Measurements from ENCODE around the gene LIN7B. TPM values are rescaled to one million over a fixed set of nuclear protein-coding genes. Genes with fewer than 3 reads are reported as not detected.
A peak's percentile ranks its signal among the peaks of the same experiment; 100 is the strongest.

Gene LIN7B
- total and polyA plus RNA-seq, 9 of the 15 experiments (the other 6 are each of a cell fraction or from before 2014, with no cell fraction given), result 0.89 to 15.7 (median 4.0) TPM

DNA sequence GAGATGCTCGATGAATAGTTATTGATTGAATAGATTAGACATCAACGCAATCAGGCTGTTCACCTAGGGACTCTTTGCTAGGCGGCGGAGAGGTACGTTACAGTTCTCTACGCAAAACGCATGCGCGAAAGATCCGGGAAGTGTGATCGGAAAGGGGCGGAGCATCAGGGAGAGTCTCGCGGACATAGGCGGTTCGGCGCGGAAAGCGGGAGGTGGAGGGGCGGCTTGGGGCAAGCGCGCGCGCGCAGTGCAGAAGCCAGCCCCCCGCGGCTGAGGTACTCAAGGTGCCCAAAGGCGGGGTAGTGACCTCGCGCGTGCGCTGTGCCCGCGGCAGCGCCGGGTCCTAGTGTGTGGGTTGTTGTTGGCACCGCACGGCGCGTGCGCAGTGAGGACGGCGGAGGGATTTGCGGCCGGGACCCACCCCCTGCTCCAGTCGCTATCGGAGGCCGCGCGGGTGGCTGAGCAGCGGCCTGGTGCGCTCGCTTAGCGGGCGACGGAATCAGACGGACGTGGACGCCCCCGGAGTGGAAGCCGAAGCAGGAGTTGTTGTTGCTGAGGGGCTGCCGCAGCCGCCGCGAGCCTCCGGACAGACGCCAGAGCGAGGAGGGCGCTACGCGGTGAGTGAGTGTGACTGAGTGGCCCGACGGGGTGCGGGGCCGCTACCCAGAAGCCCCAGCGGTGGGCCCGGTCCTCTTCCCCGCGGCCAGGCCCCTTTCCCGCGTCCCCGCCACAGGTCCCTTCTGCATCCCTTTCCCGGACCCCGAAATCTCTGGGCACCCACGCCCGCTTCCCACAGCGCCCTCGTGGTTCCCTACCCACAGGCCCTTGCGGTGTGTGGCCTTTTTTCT is 28.9 kb upstream of the LIN7B start, which contains the start of gene SNRNP70 (continued):
- TF ChIP-seq ZBTB40 (IDR thresholded peaks at IDR 0.05) (peak; percentile 19; the same call in 1 of the 2 replicates), ZBTB40 (CRISPR knock-in tag; IDR thresholded peaks at IDR 0.05) (no peak), ZFP30 (CRISPR knock-in tag; IDR thresholded peaks at IDR 0.05; ENCODE audit: borderline replicate concordance) (no peak), KLF10 (CRISPR knock-in tag; IDR thresholded peaks at IDR 0.05) (no peak), KDM4B (IDR thresholded peaks at IDR 0.05; ENCODE audit: borderline replicate concordance in 2 of 2, low read depth in 1 of 2) (peak in 1 of 2 experiments; percentile 78; a peak in 1 of 4 replicates), POLR2AphosphoS2 (IDR thresholded peaks at IDR 0.05; ENCODE audit: low read length) (peak; percentile 67; the same call in 1 of the 2 replicates), PKNOX1 (IDR thresholded peaks at IDR 0.05) (no peak), NFYB (IDR thresholded peaks at IDR 0.05; ENCODE audit: extremely low read depth, insufficient read length) (no peak), TOE1 (IDR thresholded peaks at IDR 0.05; ENCODE audit: borderline replicate concordance) (peak; percentile 19; the same call in 1 of the 2 replicates), TOE1 (CRISPR knock-in tag; IDR thresholded peaks at IDR 0.05; ENCODE audit: borderline replicate concordance, low read depth) (peak; percentile 79; the same call in 1 of the 2 replicates), IRF2 (CRISPR knock-in tag; IDR thresholded peaks at IDR 0.05) (no peak), NONO (IDR thresholded peaks at IDR 0.05; ENCODE audit: low read depth in 2 of 2, low read length in 1 of 2) (peak; percentile 25 to 77; a peak in 2 of 4 replicates), HDGF (IDR thresholded peaks at IDR 0.05) (no peak), HNRNPUL1 (IDR thresholded peaks at IDR 0.05; ENCODE audit: low read length) (no peak), SMARCA4 (IDR thresholded peaks at IDR 0.05) (no peak; the same call in 1 of the 2 replicates), KAT2B (IDR thresholded peaks at IDR 0.05; ENCODE audit: low read depth, low read length) (no peak)
- TF ChIP-seq, protein P1, sequence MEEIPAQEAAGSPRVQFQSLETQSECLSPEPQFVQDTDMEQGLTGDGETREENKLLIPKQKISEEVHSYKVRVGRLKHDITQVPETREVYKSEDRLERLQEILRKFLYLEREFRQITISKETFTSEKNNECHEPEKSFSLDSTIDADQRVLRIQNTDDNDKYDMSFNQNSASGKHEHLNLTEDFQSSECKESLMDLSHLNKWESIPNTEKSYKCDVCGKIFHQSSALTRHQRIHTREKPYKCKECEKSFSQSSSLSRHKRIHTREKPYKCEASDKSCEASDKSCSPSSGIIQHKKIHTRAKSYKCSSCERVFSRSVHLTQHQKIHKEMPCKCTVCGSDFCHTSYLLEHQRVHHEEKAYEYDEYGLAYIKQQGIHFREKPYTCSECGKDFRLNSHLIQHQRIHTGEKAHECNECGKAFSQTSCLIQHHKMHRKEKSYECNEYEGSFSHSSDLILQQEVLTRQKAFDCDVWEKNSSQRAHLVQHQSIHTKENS (CRISPR knock-in tag; IDR thresholded peaks at IDR 0.05), result no peak
